ES-I3 (cell line): ENCODE measurements around the gene PIK3CG.
"Not testable (repeated sequence)": the region's sequence is repeated elsewhere in the genome, so short reads cannot be mapped to it uniquely, and the experiment has no call there.

Experiments
- H3K36me3 ChIP-seq: 2 replicates; pipeline ENCODE4 v1.6.1; 2013; ENCODE audit warnings: mild to moderate bottlenecking, low read length, control low read depth, moderate library complexity; ENCODE audit not compliant: insufficient read depth
- H3K4me1 ChIP-seq: 2 replicates; pipeline ENCODE4 v1.6.1; 2013; ENCODE audit warnings: mild to moderate bottlenecking, control low read depth, low read length; ENCODE audit not compliant: insufficient read depth
- H3K9ac ChIP-seq: 2 replicates; pipeline ENCODE4 v1.6.1; 2013; ENCODE audit warnings: low read depth, mild to moderate bottlenecking, low read length, moderate library complexity
- H3K9me3 ChIP-seq: 2 replicates; pipeline ENCODE4 v1.6.1; 2013; ENCODE audit warnings: mild to moderate bottlenecking, low read length, moderate library complexity; ENCODE audit not compliant: control insufficient read depth, insufficient read depth

PIK3CG gene

GRCh38 chr7:106844279-106844997 lies 20.6 kb upstream of the PIK3CG start:
- peaks cover 14% of the 10 kb centered on the region for H3K4me1 ChIP-seq
- no peaks in the 10 kb centered on the region for H3K36me3 ChIP-seq
- no peaks in the 10 kb centered on the region for H3K9me3 ChIP-seq
- no peak overlapping the region for H3K9ac ChIP-seq

- no peaks in the 10 kb centered on the region for H3K36me3 ChIP-seq
These were observed 17.0 kb upstream of the PIK3CG start for GRCh38 chr7:106848049-106848448.

GRCh38 chr7:106848851-106849442 lies 16.1 kb upstream of the PIK3CG start:
- H3K4me1 ChIP-seq = no peaks in the 10 kb centered on the region
- no peak overlapping the region for H3K9ac ChIP-seq
- H3K9me3 ChIP-seq = no peaks in the 10 kb centered on the region
- H3K36me3 ChIP-seq = no peaks in the 10 kb centered on the region

More at GRCh38 chr7:106848049-106848448, 17.0 kb upstream of the PIK3CG start:
- Histone ChIP-seq H3K9ac (no peak overlapping the region), H3K4me1 (no peaks in the 10 kb centered on the region), H3K9me3 (no peaks in the 10 kb centered on the region)

- not testable (repeated sequence) for H3K9ac ChIP-seq, H3K36me3 ChIP-seq, H3K4me1 ChIP-seq, H3K9me3 ChIP-seq
These were observed 13.4 kb upstream of the PIK3CG start for GRCh38 chr7:106851632-106852031.

GRCh38 chr7:106853250-106853908 lies 11.7 kb upstream of the PIK3CG start:
- no peak overlapping the region for H3K9ac ChIP-seq
- H3K9me3 ChIP-seq = no peaks in the 10 kb centered on the region
- no peaks in the 10 kb centered on the region for H3K4me1 ChIP-seq
- no peaks in the 10 kb centered on the region for H3K36me3 ChIP-seq

- Histone ChIP-seq H3K9ac (no peak overlapping the region), H3K9me3 (no peaks in the 10 kb centered on the region), H3K4me1 (no peaks in the 10 kb centered on the region), H3K36me3 (no peaks in the 10 kb centered on the region)
These were observed 9.4 kb upstream of the PIK3CG start for GRCh38 chr7:106855540-106856132.

- Histone ChIP-seq H3K36me3 (no peaks in the 10 kb centered on the region), H3K9me3 (no peaks in the 10 kb centered on the region), H3K4me1 (no peaks in the 10 kb centered on the region), H3K9ac (no peak overlapping the region)
These were observed 6.2 kb upstream of the PIK3CG start for GRCh38 chr7:106858618-106859532.

GRCh38 chr7:106862317-106863089 lies 2.6 kb upstream of the PIK3CG start:
- Histone ChIP-seq H3K9me3 (no peaks in the 10 kb centered on the region), H3K36me3 (no peaks in the 10 kb centered on the region), H3K4me1 (peaks cover 4% of the 10 kb centered on the region; the same call in 1 of the 2 replicates), H3K9ac (no peak overlapping the region)

- no peak overlapping the region for H3K9ac ChIP-seq
- peaks cover 4% of the 10 kb centered on the region; the same call in 1 of the 2 replicates for H3K4me1 ChIP-seq
- no peaks in the 10 kb centered on the region for H3K9me3 ChIP-seq
- no peaks in the 10 kb centered on the region for H3K36me3 ChIP-seq
These were observed 1.6 kb upstream of the PIK3CG start for GRCh38 chr7:106863274-106863997.

GRCh38 chr7:106864298-106865081 lies 592 bp upstream of the PIK3CG start:
- Histone ChIP-seq H3K4me1 (peaks cover 4% of the 10 kb centered on the region; the same call in 1 of the 2 replicates), H3K9me3 (no peaks in the 10 kb centered on the region), H3K9ac (no peak overlapping the region), H3K36me3 (no peaks in the 10 kb centered on the region)

GRCh38 chr7:106866298-106867281 lies 1.5 kb downstream of the PIK3CG start:
- Histone ChIP-seq H3K9ac (no peak overlapping the region), H3K36me3 (no peaks in the 10 kb centered on the region), H3K4me1 (peaks cover 4% of the 10 kb centered on the region; the same call in 1 of the 2 replicates)

More at GRCh38 chr7:106866298-106867281, 1.5 kb downstream of the PIK3CG start:
- H3K9me3 ChIP-seq = no peaks in the 10 kb centered on the region
